IMR-90 (cell line): Measurements from ENCODE around the gene IFFO2. TPM values are rescaled to one million over a fixed set of nuclear protein-coding genes. Genes with fewer than 3 reads are reported as not detected.
A peak's percentile ranks its signal among the peaks of the same experiment; 100 is the strongest.

Source experiments
- ATAC-seq: fragments of 200-7000 bp; cut with Tn5 transposase; 2 replicates; pipeline ENCODE4 v1.9.1; 2020; ENCODE audit warnings: low read depth, mild to moderate bottlenecking, moderate library complexity
- BruUV-seq: library from RNA; stranded (reverse); fragments of 400-500 nt; replicated peaks from 2 replicates; lab custom pipeline; 2021; lab: Mats Ljungman, UMichigan
- CTCF ChIA-PET: fragments of 300-600 bp; formaldehyde crosslinking; extraction: SDS; loops from one replicate; lab custom pipeline; 2021; ENCODE audit warnings: antibody characterized with exemption; lab: Yijun Ruan, JAX
- POLR2A ChIA-PET: fragments of 300-600 bp; sonication (Branson Sonifier 250); formaldehyde crosslinking; loops from one replicate; lab custom pipeline; 2022; ENCODE audit warnings: antibody characterized with exemption; ENCODE audit not compliant: unreplicated experiment; lab: Charles Lee
- DNase-seq: peaks from one replicate; pipeline ENCODE4 v3.0.0; 2013
- H2AFZ ChIP-seq: replicated peaks from 2 replicates; pipeline ENCODE3; 2013; ENCODE audit warnings: low read length, mild to moderate bottlenecking; ENCODE audit not compliant: poor library complexity
- H2AK5ac ChIP-seq: 2 replicates; pipeline ENCODE4 v1.6.1; 2013; ENCODE audit warnings: low read depth, low read length, inconsistent platforms
- H2AK9ac ChIP-seq: replicated peaks from 2 replicates; pipeline ENCODE3; 2013; ENCODE audit warnings: mild to moderate bottlenecking, low read depth, low read length, moderate library complexity; ENCODE audit not compliant: poor library complexity
- H2BK120ac ChIP-seq: 2 replicates; pipeline ENCODE4 v1.6.1; 2013; ENCODE audit warnings: low read depth, low read length, inconsistent platforms
- H2BK15ac ChIP-seq: 3 replicates; pipeline ENCODE4 v1.6.1; 2013; ENCODE audit warnings: low read depth, low read length, inconsistent platforms
- H2BK20ac ChIP-seq: 2 replicates; pipeline ENCODE4 v1.6.1; 2013; ENCODE audit warnings: low read depth, mild to moderate bottlenecking, inconsistent platforms, low read length, moderate library complexity
- H2BK5ac ChIP-seq: 2 replicates; pipeline ENCODE4 v1.6.1; 2013; ENCODE audit warnings: mild to moderate bottlenecking, low read depth, low read length, inconsistent platforms; ENCODE audit not compliant: poor library complexity, severe bottlenecking
- H3K14ac ChIP-seq: replicated peaks from 2 replicates; pipeline ENCODE4 v1.6.1; 2013; ENCODE audit warnings: low read depth, low read length, inconsistent platforms
- H3K18ac ChIP-seq: 2 replicates; pipeline ENCODE4 v1.6.1; 2013; ENCODE audit warnings: low read depth, low read length, control low read depth
- H3K23ac ChIP-seq: 2 replicates; pipeline ENCODE4 v1.6.1; 2013; ENCODE audit warnings: low read depth, low read length, inconsistent platforms
- H3K27ac ChIP-seq: 2 replicates; pipeline ENCODE4 v1.5.1; 2013; ENCODE audit warnings: mild to moderate bottlenecking, control low read depth, low read length; ENCODE audit not compliant: insufficient read depth
- H3K27me3 ChIP-seq: 2 replicates; pipeline ENCODE4 v1.6.1; 2013; ENCODE audit warnings: low read length; ENCODE audit not compliant: control insufficient read depth, insufficient read depth
- H3K36me3 ChIP-seq: 2 replicates; pipeline ENCODE4 v1.6.1; 2013; ENCODE audit warnings: low read length, mixed read lengths; ENCODE audit not compliant: control insufficient read depth, insufficient read depth
- H3K4ac ChIP-seq: 2 replicates; pipeline ENCODE4 v1.6.1; 2013; ENCODE audit warnings: low read depth, low read length, inconsistent platforms
- H3K4me1 ChIP-seq: 2 replicates; pipeline ENCODE4 v1.6.1; 2013; ENCODE audit warnings: low read length, mixed read lengths; ENCODE audit not compliant: control insufficient read depth, insufficient read depth
- H3K4me2 ChIP-seq: 2 replicates; pipeline ENCODE4 v1.6.1; 2013; ENCODE audit warnings: low read depth, mild to moderate bottlenecking, control low read depth, low read length, moderate library complexity
- H3K4me3 ChIP-seq: 2 replicates; pipeline ENCODE4 v1.5.1; 2013; ENCODE audit warnings: low read depth, mild to moderate bottlenecking, control low read depth, low read length, moderate library complexity; ENCODE audit not compliant: insufficient read depth
- H3K56ac ChIP-seq: 2 replicates; pipeline ENCODE4 v1.6.1; 2013; ENCODE audit warnings: low read length, inconsistent platforms; ENCODE audit not compliant: insufficient read depth; ENCODE audit errors: extremely low read depth
- H3K79me1 ChIP-seq, 2 experiments: 2 replicates each; pipeline ENCODE4 v1.6.1; 2013; ENCODE audit warnings: low read length in 2 of 2, inconsistent platforms in 1 of 2, low read depth in 1 of 2
- H3K9ac ChIP-seq: 2 replicates; pipeline ENCODE4 v1.6.1; 2013; ENCODE audit warnings: low read depth, low read length, control low read depth
- H3K9me1 ChIP-seq: 2 replicates; pipeline ENCODE4 v1.6.1; 2013; ENCODE audit warnings: low read length, inconsistent platforms; ENCODE audit not compliant: insufficient read depth
- H3K9me3 ChIP-seq: 2 replicates; pipeline ENCODE4 v1.6.1; 2013; ENCODE audit warnings: low read length; ENCODE audit not compliant: control insufficient read depth, insufficient read depth
- H4K20me1 ChIP-seq: 2 replicates; pipeline ENCODE4 v1.6.1; 2013; ENCODE audit warnings: low read length, inconsistent platforms; ENCODE audit not compliant: insufficient read depth
- H4K5ac ChIP-seq: 2 replicates; pipeline ENCODE4 v1.6.1; 2013; ENCODE audit warnings: mild to moderate bottlenecking, low read depth, low read length, control low read depth
- H4K8ac ChIP-seq, 2 experiments: 2 replicates each; pipeline ENCODE4 v1.6.1; 2013; ENCODE audit warnings: low read depth in 2 of 2, low read length in 2 of 2, control low read depth in 1 of 2, inconsistent platforms in 1 of 2
- H4K91ac ChIP-seq: 2 replicates; pipeline ENCODE4 v1.6.1; 2013; ENCODE audit warnings: low read depth, low read length, inconsistent platforms; ENCODE audit not compliant: insufficient read depth
- BHLHE40 ChIP-seq: fragments of 150-350 bp; IDR thresholded peaks from 2 replicates; pipeline ENCODE4 v1.6.1; 2016; ENCODE audit warnings: mild to moderate bottlenecking, low read depth, low read length
- CEBPB ChIP-seq: IDR thresholded peaks from 2 replicates; pipeline ENCODE4 v1.6.1; 2012; ENCODE audit warnings: low read depth, low read length, improper control_type of control experiment
- CHD1 ChIP-seq: IDR thresholded peaks from 2 replicates; pipeline ENCODE4 v1.6.1; 2012; ENCODE audit warnings: low read depth, low read length, improper control_type of control experiment
- FOS ChIP-seq: fragments of 150-350 bp; IDR thresholded peaks from 2 replicates; pipeline ENCODE4 v1.6.1; 2016; ENCODE audit warnings: low read depth, low read length
- MAFK ChIP-seq: IDR thresholded peaks from 2 replicates; pipeline ENCODE4 v1.6.1; 2012; ENCODE audit warnings: low read depth, low read length, improper control_type of control experiment
- MAZ ChIP-seq: IDR thresholded peaks from 2 replicates; pipeline ENCODE4 v1.6.1; 2012; ENCODE audit warnings: low read depth, mild to moderate bottlenecking, low read length, improper control_type of control experiment, moderate library complexity, borderline replicate concordance
- MXI1 ChIP-seq: IDR thresholded peaks from 2 replicates; pipeline ENCODE4 v1.6.1; 2012; ENCODE audit warnings: low read depth, mild to moderate bottlenecking, low read length, moderate library complexity, borderline replicate concordance
- NFE2L2 ChIP-seq: fragments of 150-350 bp; IDR thresholded peaks from 2 replicates; pipeline ENCODE4 v1.6.1; 2016; ENCODE audit warnings: low read depth, mild to moderate bottlenecking, low read length
- POLR2A ChIP-seq: IDR thresholded peaks from 2 replicates; pipeline ENCODE4 v1.6.1; 2012; ENCODE audit warnings: mild to moderate bottlenecking, low read depth, low read length
- RAD21 ChIP-seq: IDR thresholded peaks from 2 replicates; pipeline ENCODE4 v1.6.1; 2012; ENCODE audit warnings: low read length, improper control_type of control experiment
- RCOR1 ChIP-seq: IDR thresholded peaks from 2 replicates; pipeline ENCODE4 v1.6.1; 2012; ENCODE audit warnings: mild to moderate bottlenecking, low read length, improper control_type of control experiment; ENCODE audit not compliant: insufficient replicate concordance
- RFX5 ChIP-seq: IDR thresholded peaks from 2 replicates; pipeline ENCODE4 v1.8.0; 2012; ENCODE audit warnings: low read depth, mild to moderate bottlenecking, low read length, moderate library complexity
- SMC3 ChIP-seq: fragments of 150-350 bp; IDR thresholded peaks from 2 replicates; pipeline ENCODE4 v1.6.1; 2016; ENCODE audit warnings: low read depth, mild to moderate bottlenecking, antibody characterized with exemption, low read length, moderate library complexity
- USF2 ChIP-seq: fragments of 150-350 bp; IDR thresholded peaks from 2 replicates; pipeline ENCODE4 v1.6.1; 2017; ENCODE audit warnings: mild to moderate bottlenecking, antibody characterized with exemption, low read length, low read depth
- WGBS, 2 experiments: methylation state at CpG; one replicate each; pipeline versions ENCODE4 v1.1.5 to v1.1.7; 2013; ENCODE audit warnings: missing lambda C conversion rate in 2 of 2; ENCODE audit not compliant: insufficient read length in 1 of 2; ENCODE audit errors: extremely low coverage in 2 of 2; 5-methylcytosine and 5-hydroxymethylcytosine counted together
- dilution Hi-C: fragments of 300-500 bp; cut with HindIII; formaldehyde crosslinking; loops from one replicate; pipeline ENCODE4 v1.14.3; 2018; ENCODE audit warnings: low sequenced_read_pairs; ENCODE audit not compliant: unreplicated experiment
- in situ Hi-C: fragments of 300-500 bp; cut with MboI; formaldehyde crosslinking; loops from 3 replicates; pipeline ENCODE4 v1.14.3; 2019; ENCODE audit warnings: low sequenced_read_pairs, inconsistent platforms, mixed read lengths
- intact Hi-C: fragments of 100-400 bp; cut with micrococcal nuclease; formaldehyde crosslinking; loops from 2 replicates; pipeline ENCODE4 v1.10.0; 2022
- polyA plus RNA-seq, 3 experiments: library from polyadenylated mRNA; depleted of rRNA; stranded (reverse); fragments of >200 nt; gene quantifications; 2 replicates each; pipeline ENCODE4 v1.2.3, GENCODE V29; 2012; ENCODE audit warnings: low replicate concordance in 1 of 3
- total RNA-seq: library from RNA; depleted of rRNA; stranded (reverse); fragments of >200 nt; gene quantifications from 2 replicates; pipeline ENCODE4 v1.2.3, GENCODE V29; 2012
- TF ChIP-seq, protein P1 (sequence below): fragments of 150-350 bp; IDR thresholded peaks from 2 replicates; pipeline ENCODE4 v1.6.1; 2016; ENCODE audit warnings: low read depth, mild to moderate bottlenecking, low read length, moderate library complexity, borderline replicate concordance

IFFO2 gene
- total and polyA plus RNA-seq, 2 of the 4 experiments (the other 2 are of a cell fraction): 14.5 to 18.2 TPM

DNA sequence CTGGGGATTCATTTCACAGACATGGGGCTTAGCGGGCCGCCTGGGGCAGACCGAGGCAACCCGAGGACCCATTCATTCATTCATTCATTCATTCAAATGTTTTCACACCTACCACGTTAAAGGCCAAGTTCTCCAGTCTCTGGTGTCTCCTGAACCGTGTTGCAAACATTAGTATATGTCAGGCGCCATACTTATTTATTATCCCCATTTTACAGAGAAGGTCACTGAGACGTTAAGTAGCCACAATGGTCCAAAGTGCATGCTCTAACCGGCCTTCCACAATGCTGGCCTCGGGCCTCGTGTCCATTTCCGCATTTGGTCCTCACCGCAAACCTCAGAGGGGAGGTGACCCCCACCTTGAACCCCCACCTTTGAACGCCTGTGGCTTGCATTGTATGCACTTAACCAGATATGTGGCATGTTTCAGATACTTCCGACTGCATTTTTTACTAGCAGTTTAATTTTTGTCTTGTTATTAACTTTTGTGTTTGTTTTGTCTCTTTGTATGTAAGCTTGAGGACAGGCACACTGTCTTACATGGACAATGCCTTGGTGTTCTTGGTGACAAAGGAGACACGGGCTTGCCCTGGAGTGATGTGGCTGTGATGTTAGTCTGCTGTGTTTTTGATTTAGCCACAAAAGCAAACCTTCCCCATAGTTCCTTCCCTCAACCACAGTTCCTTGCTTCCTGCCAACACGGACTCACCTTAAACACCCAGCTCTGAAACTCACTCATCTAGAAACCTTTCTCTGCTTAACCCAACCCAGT lies 1.2 kb upstream of the IFFO2 start:
- Histone ChIP-seq H4K20me1 (peaks cover 23% of the 10 kb centered on the region), H4K91ac (no peak overlapping the region), H2BK5ac (no peak overlapping the region), H3K4me1 (peaks cover 15% of the 10 kb centered on the region), H3K18ac (no peak overlapping the region), H3K27ac (no peak overlapping the region), H3K4me2 (peak overlapping the region; percentile 83; the same call in 1 of the 2 replicates), H2AK9ac (peak overlapping the region; percentile 82), H3K4ac (peak overlapping the region; percentile 46; the same call in 1 of the 2 replicates), H3K9me3 (no peaks in the 10 kb centered on the region), H2AK5ac (peak overlapping the region; percentile 26; the same call in 1 of the 2 replicates), H3K9me1 (peaks cover 3% of the 10 kb centered on the region; the same call in 1 of the 2 replicates), H2BK120ac (no peak overlapping the region), H3K56ac (no peak overlapping the region), H3K14ac (no peak overlapping the region), H3K4me3 (no peak overlapping the region), H4K5ac (no peak overlapping the region), H3K23ac (no peak overlapping the region), H3K36me3 (no peaks in the 10 kb centered on the region), H2BK15ac (0 out of 3 replicates have a peak overlapping the region, but pooled peaks have one; percentile 7), H3K27me3 (peaks cover 6% of the 10 kb centered on the region; the same call in 1 of the 2 replicates), H3K79me1 (peaks cover 0 to 23% of the 10 kb centered on the region in 2 experiments; a peak in 2 of 4 replicates), H2AFZ (peak overlapping the region; percentile 95), H3K9ac (no peak overlapping the region), H2BK20ac (no peak overlapping the region), H4K8ac (peak overlapping the region; percentile 53 to 70; a peak in 2 of 4 replicates)
- ATAC-seq (no peak), DNase-seq (no peak)
- ChIA-PET POLR2A (no interaction called here), CTCF (no interaction called here)
- intact Hi-C loops: loop anchor here (2.0 to 5.0 kb wide), 2 partner anchors 31 to 55 kb away; no protein-coding TSS in a partner anchor
- dilution Hi-C loops: no loop called here
- WGBS, 2 experiments: 57% methylated on average over 8 of the region's 17 CpGs; no CpG with 5 or more reads in 1 of the 2 experiments
- in situ Hi-C loops: no loop called here
- no TSS peak for BruUV-seq
- TF ChIP-seq MXI1 (no peak), RFX5 (no peak), MAFK (no peak), SMC3 (no peak), RCOR1 (no peak), NFE2L2 (no peak), MAZ (no peak), USF2 (no peak), BHLHE40 (no peak), POLR2A (no peak), FOS (no peak), RAD21 (no peak), CEBPB (no peak), CHD1 (no peak)
- TF ChIP-seq, protein P1, sequence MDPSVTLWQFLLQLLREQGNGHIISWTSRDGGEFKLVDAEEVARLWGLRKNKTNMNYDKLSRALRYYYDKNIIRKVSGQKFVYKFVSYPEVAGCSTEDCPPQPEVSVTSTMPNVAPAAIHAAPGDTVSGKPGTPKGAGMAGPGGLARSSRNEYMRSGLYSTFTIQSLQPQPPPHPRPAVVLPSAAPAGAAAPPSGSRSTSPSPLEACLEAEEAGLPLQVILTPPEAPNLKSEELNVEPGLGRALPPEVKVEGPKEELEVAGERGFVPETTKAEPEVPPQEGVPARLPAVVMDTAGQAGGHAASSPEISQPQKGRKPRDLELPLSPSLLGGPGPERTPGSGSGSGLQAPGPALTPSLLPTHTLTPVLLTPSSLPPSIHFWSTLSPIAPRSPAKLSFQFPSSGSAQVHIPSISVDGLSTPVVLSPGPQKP: no peak
